ENCODE data around the gene CFAP74.

CFAP74 gene

GRCh38 chr1:1975535-1975934 lies 28.1 kb downstream of the CFAP74 start:
- peaks cover 42% of the 10 kb centered on the region for H3K27me3 Mint-ChIP-seq
- H3K36me3 Mint-ChIP-seq, result no peaks in the 10 kb centered on the region
- peaks cover 4% of the 10 kb centered on the region for H3K9me3 Mint-ChIP-seq
- no peak for ATAC-seq
- H3K27ac Mint-ChIP-seq, result no peak overlapping the region
- no peaks in the 10 kb centered on the region for H3K4me1 Mint-ChIP-seq
- no peak overlapping the region for H3K4me3 Mint-ChIP-seq

GRCh38 chr1:1974834-1975233 lies 28.8 kb downstream of the CFAP74 start:
- Mint-ChIP-seq H3K4me3 (no peak overlapping the region), H3K9me3 (peaks cover 4% of the 10 kb centered on the region), H3K4me1 (no peaks in the 10 kb centered on the region), H3K27me3 (peaks cover 42% of the 10 kb centered on the region), H3K36me3 (no peaks in the 10 kb centered on the region), H3K27ac (no peak overlapping the region)
- ATAC-seq, result no peak

GRCh38 chr1:1973716-1974642 lies 29.6 kb downstream of the CFAP74 start:
- H3K27ac Mint-ChIP-seq, result no peak overlapping the region
- no peak for ATAC-seq
- no peak overlapping the region for H3K4me3 Mint-ChIP-seq
- peaks cover 42% of the 10 kb centered on the region for H3K27me3 Mint-ChIP-seq
- no peaks in the 10 kb centered on the region for H3K4me1 Mint-ChIP-seq
- peaks cover 4% of the 10 kb centered on the region for H3K9me3 Mint-ChIP-seq
- H3K36me3 Mint-ChIP-seq, result no peaks in the 10 kb centered on the region

GRCh38 chr1:1972976-1973715 lies 30.4 kb downstream of the CFAP74 start:
- peaks cover 43% of the 10 kb centered on the region for H3K27me3 Mint-ChIP-seq
- H3K4me3 Mint-ChIP-seq, result no peak overlapping the region
- no peak overlapping the region for H3K27ac Mint-ChIP-seq
- H3K9me3 Mint-ChIP-seq, result no peaks in the 10 kb centered on the region
- H3K36me3 Mint-ChIP-seq, result no peaks in the 10 kb centered on the region
- no peaks in the 10 kb centered on the region for H3K4me1 Mint-ChIP-seq
- no peak for ATAC-seq

- peaks cover 48% of the 10 kb centered on the region for H3K27me3 Mint-ChIP-seq
- no peaks in the 10 kb centered on the region for H3K9me3 Mint-ChIP-seq
- H3K4me3 Mint-ChIP-seq, result no peak overlapping the region
- no peaks in the 10 kb centered on the region for H3K36me3 Mint-ChIP-seq
- H3K27ac Mint-ChIP-seq, result no peak overlapping the region
- H3K4me1 Mint-ChIP-seq, result no peaks in the 10 kb centered on the region
- no peak for ATAC-seq
Observed at GRCh38 chr1:1971688-1972087, 31.9 kb downstream of the CFAP74 start.

- Mint-ChIP-seq H3K27me3 (peaks cover 41% of the 10 kb centered on the region), H3K4me3 (no peak overlapping the region), H3K27ac (no peak overlapping the region)
Observed at GRCh38 chr1:1971017-1971416, 32.6 kb downstream of the CFAP74 start.

GRCh38 chr1:1969953-1970716 lies 33.5 kb downstream of the CFAP74 start:
- H3K4me1 Mint-ChIP-seq, result no peaks in the 10 kb centered on the region
- H3K27ac Mint-ChIP-seq, result no peak overlapping the region
- no peaks in the 10 kb centered on the region for H3K36me3 Mint-ChIP-seq
- no peaks in the 10 kb centered on the region for H3K9me3 Mint-ChIP-seq
- no peak overlapping the region for H3K4me3 Mint-ChIP-seq
- no peak for ATAC-seq
- H3K27me3 Mint-ChIP-seq, result peaks cover 32% of the 10 kb centered on the region

More at GRCh38 chr1:1971017-1971416, 32.6 kb downstream of the CFAP74 start:
- Mint-ChIP-seq H3K4me1 (no peaks in the 10 kb centered on the region), H3K9me3 (no peaks in the 10 kb centered on the region), H3K36me3 (no peaks in the 10 kb centered on the region)
- no peak for ATAC-seq

GRCh38 chr1:1969505-1969900 lies 34.1 kb downstream of the CFAP74 start:
- no peaks in the 10 kb centered on the region for H3K4me1 Mint-ChIP-seq
- no peak for ATAC-seq
- H3K27me3 Mint-ChIP-seq, result peaks cover 32% of the 10 kb centered on the region
- no peak overlapping the region for H3K4me3 Mint-ChIP-seq
- no peaks in the 10 kb centered on the region for H3K36me3 Mint-ChIP-seq
- H3K27ac Mint-ChIP-seq, result no peak overlapping the region
- H3K9me3 Mint-ChIP-seq, result no peaks in the 10 kb centered on the region

GRCh38 chr1:1968767-1969504 lies 34.6 kb downstream of the CFAP74 start:
- peaks cover 30% of the 10 kb centered on the region for H3K27me3 Mint-ChIP-seq
- no peak overlapping the region for H3K27ac Mint-ChIP-seq
- H3K4me1 Mint-ChIP-seq, result no peaks in the 10 kb centered on the region
- ATAC-seq, result no peak
- H3K36me3 Mint-ChIP-seq, result no peaks in the 10 kb centered on the region
- no peaks in the 10 kb centered on the region for H3K9me3 Mint-ChIP-seq
- no peak overlapping the region for H3K4me3 Mint-ChIP-seq

- no peak overlapping the region for H3K4me3 Mint-ChIP-seq
- no peak for ATAC-seq
- no peaks in the 10 kb centered on the region for H3K36me3 Mint-ChIP-seq
- no peaks in the 10 kb centered on the region for H3K9me3 Mint-ChIP-seq
- no peak overlapping the region for H3K27ac Mint-ChIP-seq
- H3K27me3 Mint-ChIP-seq, result peaks cover 22% of the 10 kb centered on the region
- no peaks in the 10 kb centered on the region for H3K4me1 Mint-ChIP-seq
Observed at GRCh38 chr1:1967879-1968278, 35.7 kb downstream of the CFAP74 start.

GRCh38 chr1:1967151-1967550 lies 36.4 kb downstream of the CFAP74 start:
- no peak overlapping the region for H3K27ac Mint-ChIP-seq

GRCh38 chr1:1966071-1966740 lies 37.4 kb downstream of the CFAP74 start:
- no peak for ATAC-seq
- Mint-ChIP-seq H3K36me3 (no peaks in the 10 kb centered on the region), H3K27ac (no peak overlapping the region), H3K4me3 (no peak overlapping the region), H3K4me1 (no peaks in the 10 kb centered on the region), H3K27me3 (peaks cover 36% of the 10 kb centered on the region), H3K9me3 (no peaks in the 10 kb centered on the region)

More at GRCh38 chr1:1967151-1967550, 36.4 kb downstream of the CFAP74 start:
- Mint-ChIP-seq H3K36me3 (no peaks in the 10 kb centered on the region), H3K4me1 (no peaks in the 10 kb centered on the region), H3K27me3 (peaks cover 27% of the 10 kb centered on the region), H3K4me3 (no peak overlapping the region), H3K9me3 (no peaks in the 10 kb centered on the region)
- no peak for ATAC-seq

GRCh38 chr1:1965546-1965945 lies 38.0 kb downstream of the CFAP74 start:
- Mint-ChIP-seq H3K4me3 (no peak overlapping the region), H3K27ac (no peak overlapping the region), H3K36me3 (no peaks in the 10 kb centered on the region), H3K9me3 (no peaks in the 10 kb centered on the region), H3K4me1 (no peaks in the 10 kb centered on the region), H3K27me3 (peaks cover 43% of the 10 kb centered on the region)
- ATAC-seq, result no peak

- H3K36me3 Mint-ChIP-seq, result no peaks in the 10 kb centered on the region
- H3K27me3 Mint-ChIP-seq, result peaks cover 50% of the 10 kb centered on the region
- no peaks in the 10 kb centered on the region for H3K4me1 Mint-ChIP-seq
- H3K27ac Mint-ChIP-seq, result no peak overlapping the region
- ATAC-seq, result no peak
- no peak overlapping the region for H3K4me3 Mint-ChIP-seq
- H3K9me3 Mint-ChIP-seq, result no peaks in the 10 kb centered on the region
Observed at GRCh38 chr1:1964811-1965210, 38.8 kb downstream of the CFAP74 start.
